HG02973 (cell line): ENCODE results near the gene FYCO1.

ENCODE experiments used
- ATAC-seq: cut with Tn5 transposase; IDR thresholded peaks from one replicate; pipeline ENCODE4 v1.9.1; 2021; ENCODE audit warnings: moderate library complexity; ENCODE audit not compliant: unreplicated experiment

Gene FYCO1

GRCh38 chr3:45944830-45945620 lies 50.6 kb downstream of the FYCO1 start:
- ATAC-seq: no peak

GRCh38 chr3:45943207-45943846 lies 52.3 kb downstream of the FYCO1 start, which contains the start of gene CXCR6:
CXCR6 (plus strand) TSS chr3:45943464; CDS start chr3:45946482, 3,018 bp downstream.
- no peak for ATAC-seq

GRCh38 chr3:45942051-45942825 lies 53.4 kb downstream of the FYCO1 start:
- ATAC-seq: no peak

GRCh38 chr3:45940781-45941365 lies 54.8 kb downstream of the FYCO1 start:
- no peak for ATAC-seq

- no peak for ATAC-seq
These were observed 55.4 kb downstream of the FYCO1 start for GRCh38 chr3:45940004-45940780.

- peak; percentile 31 for ATAC-seq
These were observed 56.3 kb downstream of the FYCO1 start for GRCh38 chr3:45939341-45939771.

- ATAC-seq: peak; percentile 63
These were observed 56.8 kb downstream of the FYCO1 start for GRCh38 chr3:45938864-45939263.

GRCh38 chr3:45938043-45938435 lies 57.6 kb downstream of the FYCO1 start:
- ATAC-seq: no peak

- no peak for ATAC-seq
These were observed 58.2 kb downstream of the FYCO1 start for GRCh38 chr3:45937206-45938042.

GRCh38 chr3:45936261-45936660 lies 59.4 kb downstream of the FYCO1 start:
- no peak for ATAC-seq

- ATAC-seq: no peak
These were observed 62.0 kb downstream of the FYCO1 start for GRCh38 chr3:45933591-45933990.

- ATAC-seq: no peak
These were observed 63.5 kb downstream of the FYCO1 start for GRCh38 chr3:45932112-45932511.

- ATAC-seq: no peak
These were observed 64.1 kb downstream of the FYCO1 start for GRCh38 chr3:45931496-45931895.

GRCh38 chr3:45929042-45929679 lies 66.5 kb downstream of the FYCO1 start:
- ATAC-seq: peak; percentile 53

GRCh38 chr3:45927881-45928280 lies 67.7 kb downstream of the FYCO1 start:
- no peak for ATAC-seq

GRCh38 chr3:45923755-45924154 lies 71.9 kb downstream of the FYCO1 start:
- ATAC-seq: no peak

GRCh38 chr3:45922950-45923590 lies 72.6 kb downstream of the FYCO1 start:
- no peak for ATAC-seq

- ATAC-seq: no peak
These were observed 73.6 kb downstream of the FYCO1 start for GRCh38 chr3:45922039-45922326.
